Pons (tissue), 1 donor: ENCODE results near the gene TRDMT1.

Experiments
- DNase-seq: peaks from one replicate; pipeline ENCODE4 v3.0.0-alpha.2; 2016; ENCODE audit warnings: low spot score

The TRDMT1 gene

GRCh38 chr10:17231788-17232187, 30.3 kb upstream of the TRDMT1 start:
- DNase-seq, result no peak

- DNase-seq, result no peak
These were observed 28.7 kb upstream of the TRDMT1 start for GRCh38 chr10:17229967-17230682.

- no peak for DNase-seq
These were observed 28.2 kb upstream of the TRDMT1 start for GRCh38 chr10:17229717-17229966.

GRCh38 chr10:17229016-17229716, 27.7 kb upstream of the TRDMT1 start:
- DNase-seq, result no peak

- no peak for DNase-seq
These were observed 26.9 kb upstream of the TRDMT1 start, which contains the start of gene VIM for GRCh38 chr10:17228091-17229015. TSS of gene VIM (plus strand) at chr10:17228241. CDS start at chr10:17229423, 1,182 bp downstream.

GRCh38 chr10:17227367-17228090, 26.1 kb upstream of the TRDMT1 start:
- DNase-seq, result no peak

- no peak for DNase-seq
These were observed 25.4 kb upstream of the TRDMT1 start for GRCh38 chr10:17226891-17227303.

- DNase-seq, result no peak
These were observed 24.3 kb upstream of the TRDMT1 start for GRCh38 chr10:17225808-17226207.

- DNase-seq, result no peak
These were observed 20.9 kb upstream of the TRDMT1 start for GRCh38 chr10:17222329-17222728.

- no peak for DNase-seq
These were observed 19.2 kb upstream of the TRDMT1 start for GRCh38 chr10:17220652-17221100.

GRCh38 chr10:17219024-17219423, 17.6 kb upstream of the TRDMT1 start:
- DNase-seq, result no peak

GRCh38 chr10:17217631-17218232, 16.3 kb upstream of the TRDMT1 start:
- no peak for DNase-seq

- DNase-seq, result no peak
These were observed 15.5 kb upstream of the TRDMT1 start for GRCh38 chr10:17216901-17217395.

- DNase-seq, result no peak
These were observed 14.9 kb upstream of the TRDMT1 start for GRCh38 chr10:17216217-17216900.

GRCh38 chr10:17215782-17216122, 14.3 kb upstream of the TRDMT1 start:
- DNase-seq, result no peak

GRCh38 chr10:17214971-17215781, 13.7 kb upstream of the TRDMT1 start:
- no peak for DNase-seq

GRCh38 chr10:17214526-17214925, 13.1 kb upstream of the TRDMT1 start:
- DNase-seq, result no peak

- no peak for DNase-seq
These were observed 12.3 kb upstream of the TRDMT1 start for GRCh38 chr10:17213646-17214349.

GRCh38 chr10:17212802-17213221, 11.3 kb upstream of the TRDMT1 start:
- no peak for DNase-seq
